Duodenal mucosa (tissue), 2 donors: Measurements from ENCODE around the gene KDSR.

Experiments
- H3K27ac ChIP-seq: one replicate; pipeline ENCODE4 v1.7.0; 2013; ENCODE audit warnings: low read depth, low read length
- H3K27me3 ChIP-seq, 2 donors: one replicate each; pipeline ENCODE4 v1.7.0; 2013; ENCODE audit warnings: low read length in 2 of 2, control low read depth in 1 of 2; ENCODE audit not compliant: insufficient read depth in 2 of 2, control insufficient read depth in 1 of 2
- H3K36me3 ChIP-seq, 2 donors: one replicate each; pipeline ENCODE4 v1.7.0; 2013; ENCODE audit warnings: low read length in 2 of 2, control low read depth in 1 of 2; ENCODE audit not compliant: insufficient read depth in 2 of 2, control insufficient read depth in 1 of 2
- H3K4me1 ChIP-seq, 2 donors: one replicate each; pipeline ENCODE4 v1.7.0; 2013; ENCODE audit warnings: low read length in 2 of 2, control low read depth in 1 of 2; ENCODE audit not compliant: insufficient read depth in 2 of 2, control insufficient read depth in 1 of 2
- H3K4me3 ChIP-seq, 2 donors: one replicate each; pipeline ENCODE4 v1.7.0; 2013; ENCODE audit warnings: low read length in 2 of 2, low read depth in 1 of 2
- H3K9ac ChIP-seq, 2 donors: one replicate each; pipeline ENCODE4 v1.7.0; 2013; ENCODE audit warnings: low read length in 2 of 2, low read depth in 1 of 2
- H3K9me3 ChIP-seq, 2 donors: one replicate each; pipeline ENCODE4 v1.7.0; 2013; ENCODE audit warnings: low read length in 2 of 2, control low read depth in 1 of 2; ENCODE audit not compliant: control insufficient read depth in 1 of 2

Gene KDSR

DNA sequence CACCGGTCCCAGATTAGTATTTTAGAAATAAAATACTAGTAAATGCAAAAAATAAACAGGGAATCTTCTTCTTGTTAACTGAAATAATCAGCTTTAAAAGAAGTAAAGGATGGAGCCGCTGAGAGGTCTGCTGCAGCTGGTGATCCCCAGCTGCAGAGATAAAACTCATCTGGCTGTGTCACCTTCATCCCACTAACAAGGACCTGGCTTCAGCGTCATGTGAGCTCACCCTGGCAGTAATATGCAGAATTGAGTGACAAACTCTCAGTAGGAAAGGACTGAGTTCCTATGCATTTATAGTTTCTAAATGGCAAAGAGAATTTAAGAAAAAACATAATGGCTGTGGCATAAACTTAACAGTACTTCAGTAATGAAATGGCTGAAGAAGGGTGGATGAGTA, 27.9 kb upstream of the KDSR start:
- Histone ChIP-seq H3K9ac (no peak overlapping the region), H3K9me3 (no peaks in the 10 kb centered on the region), H3K27me3 (no peaks in the 10 kb centered on the region), H3K27ac (no peak overlapping the region), H3K36me3 (peaks cover 24 to 71% of the 10 kb centered on the region in 2 donors), H3K4me3 (no peak overlapping the region), H3K4me1 (no peaks in the 10 kb centered on the region)

DNA sequence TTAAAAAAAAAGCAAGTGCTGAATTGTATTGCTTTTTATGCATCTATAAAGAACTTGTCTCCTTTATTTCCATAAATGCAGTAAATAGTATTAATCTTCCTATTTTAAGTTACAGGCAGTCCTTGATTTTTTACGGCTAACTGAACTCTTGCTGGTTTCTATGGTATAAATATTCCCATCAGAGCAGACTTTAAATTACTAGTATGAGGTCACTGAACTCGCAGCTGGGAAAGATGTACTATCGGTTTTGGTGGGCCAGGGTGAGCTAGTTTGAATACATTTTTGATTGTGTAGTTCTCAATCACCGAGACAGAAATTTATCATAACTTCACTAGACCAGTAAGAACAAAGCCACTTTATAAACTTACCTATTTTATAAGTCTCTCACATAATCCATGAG, 20.9 kb upstream of the KDSR start:
- Histone ChIP-seq H3K9ac (no peak overlapping the region), H3K27ac (no peak overlapping the region), H3K27me3 (no peaks in the 10 kb centered on the region), H3K4me1 (no peaks in the 10 kb centered on the region), H3K4me3 (no peak overlapping the region), H3K36me3 (peaks cover 7 to 19% of the 10 kb centered on the region in 2 donors), H3K9me3 (no peaks in the 10 kb centered on the region)

DNA sequence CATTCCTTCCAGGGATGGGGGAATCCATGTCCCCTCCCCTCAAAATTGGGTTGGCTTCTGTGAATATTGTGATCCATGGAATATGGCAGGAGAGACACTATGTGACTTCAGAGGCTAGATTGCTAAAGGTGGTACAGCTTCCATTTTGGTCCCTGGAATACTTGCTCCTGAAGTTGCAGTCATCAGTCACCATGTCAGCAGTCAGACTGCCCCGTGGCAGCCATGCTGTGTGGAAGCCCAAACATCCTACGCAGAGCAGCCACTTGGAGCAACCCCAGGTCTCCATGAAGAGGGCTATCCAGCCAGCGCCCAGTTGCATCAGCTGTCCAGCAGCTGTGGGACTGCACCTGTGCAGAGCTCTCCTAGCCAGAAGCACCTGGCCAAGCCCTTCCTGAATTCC, 15.8 kb upstream of the KDSR start:
- no peak overlapping the region for H3K4me3 ChIP-seq
- H3K9ac ChIP-seq: no peak overlapping the region
- no peak overlapping the region for H3K27ac ChIP-seq
- H3K27me3 ChIP-seq: no peaks in the 10 kb centered on the region
- H3K4me1 ChIP-seq: no peaks in the 10 kb centered on the region
- H3K36me3 ChIP-seq: no peaks in the 10 kb centered on the region
- no peaks in the 10 kb centered on the region for H3K9me3 ChIP-seq

DNA sequence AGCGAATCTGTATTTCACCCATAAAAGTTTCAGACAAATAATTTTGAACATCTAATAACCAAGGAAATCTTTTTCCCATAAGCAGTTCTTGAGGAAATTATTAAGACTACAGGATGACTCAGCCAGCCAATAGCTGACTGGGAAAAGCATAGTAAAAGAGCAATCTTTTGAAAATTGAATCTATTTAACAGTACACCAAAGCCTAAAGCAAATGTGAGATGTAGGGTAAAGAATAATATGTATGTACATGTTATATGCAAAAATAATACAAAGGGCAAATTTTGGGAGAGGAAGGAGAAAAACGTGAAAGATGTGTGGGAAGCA, 12.6 kb upstream of the KDSR start:
- Histone ChIP-seq H3K9ac (no peak overlapping the region), H3K27ac (no peak overlapping the region), H3K4me1 (no peaks in the 10 kb centered on the region), H3K9me3 (peaks cover 0 to 2% of the 10 kb centered on the region in 2 donors), H3K4me3 (no peak overlapping the region), H3K36me3 (no peaks in the 10 kb centered on the region), H3K27me3 (no peaks in the 10 kb centered on the region)

DNA sequence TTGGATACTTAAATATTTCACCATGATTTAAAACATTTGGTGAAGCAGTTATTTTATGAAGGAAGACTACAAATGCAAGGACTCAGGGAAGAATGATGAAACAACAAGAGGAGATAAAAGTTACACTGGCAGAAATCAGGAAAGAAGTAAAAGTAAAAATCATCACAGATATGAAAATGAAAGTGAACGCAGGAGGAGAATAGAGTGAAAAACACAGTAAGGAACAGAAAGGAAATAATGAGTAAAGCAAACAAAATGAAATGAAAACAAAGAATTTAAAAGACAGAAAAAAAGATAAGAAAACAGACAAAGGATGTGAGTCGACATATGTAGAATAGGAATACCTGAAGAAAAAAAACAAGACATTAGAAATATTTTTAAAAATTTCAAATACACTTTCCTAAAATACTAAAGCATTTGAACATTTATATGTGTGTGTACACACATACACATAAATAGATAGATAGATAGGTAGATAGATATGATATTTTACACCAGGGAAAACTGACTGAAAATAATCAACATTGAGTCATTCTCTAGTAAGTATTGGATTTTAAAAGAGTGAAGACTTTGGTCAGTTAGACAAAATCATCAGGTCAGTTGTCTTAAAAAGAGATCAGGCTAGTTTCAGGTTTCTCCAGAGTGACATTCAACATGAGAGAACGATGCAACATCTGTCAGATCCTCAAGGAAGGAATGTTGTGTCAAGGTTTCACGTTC, 12.1 kb upstream of the KDSR start:
- H3K4me1 ChIP-seq: no peaks in the 10 kb centered on the region
- no peak overlapping the region for H3K9ac ChIP-seq
- no peaks in the 10 kb centered on the region for H3K27me3 ChIP-seq
- no peak overlapping the region for H3K27ac ChIP-seq
- peaks cover 0 to 2% of the 10 kb centered on the region in 2 donors for H3K9me3 ChIP-seq
- H3K4me3 ChIP-seq: no peak overlapping the region
- H3K36me3 ChIP-seq: no peaks in the 10 kb centered on the region

DNA sequence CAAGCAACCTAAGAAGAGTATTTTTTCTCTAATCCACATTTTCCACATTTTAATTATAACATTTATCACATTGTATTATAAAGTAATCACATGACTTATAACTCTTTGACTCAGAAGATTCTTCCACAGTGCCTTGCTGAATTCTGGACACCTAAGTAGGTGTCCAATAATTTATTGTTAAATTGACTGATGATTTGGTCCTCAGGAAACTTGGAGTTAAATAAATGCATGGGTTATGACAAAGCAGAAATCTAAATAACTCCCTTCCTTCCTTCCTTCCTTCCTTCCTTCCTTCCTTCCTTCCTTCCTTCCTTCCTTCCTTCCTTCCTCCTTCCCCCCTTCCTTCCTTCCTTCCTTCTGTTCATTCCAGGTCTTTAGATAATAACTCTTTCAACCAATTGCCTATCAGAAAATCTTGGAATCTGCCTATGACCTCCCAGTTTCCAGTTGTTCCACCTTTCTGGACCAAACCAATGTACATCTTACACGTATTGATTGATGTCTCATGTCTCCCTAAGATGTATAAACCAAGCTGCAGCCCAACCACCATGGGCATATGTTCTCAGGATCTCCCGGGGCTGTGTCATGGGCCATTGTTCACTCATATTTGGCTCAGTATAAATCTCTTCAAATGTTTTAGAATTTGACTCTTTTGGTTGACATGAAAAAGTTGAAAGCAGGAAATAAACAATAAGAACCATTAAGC, 10.4 kb upstream of the KDSR start:
- no peaks in the 10 kb centered on the region for H3K4me1 ChIP-seq
- H3K4me3 ChIP-seq: no peak overlapping the region
- peaks cover 0 to 2% of the 10 kb centered on the region in 2 donors for H3K9me3 ChIP-seq
- no peaks in the 10 kb centered on the region for H3K27me3 ChIP-seq
- no peak overlapping the region for H3K27ac ChIP-seq
- H3K36me3 ChIP-seq: no peaks in the 10 kb centered on the region
- no peak overlapping the region for H3K9ac ChIP-seq

DNA sequence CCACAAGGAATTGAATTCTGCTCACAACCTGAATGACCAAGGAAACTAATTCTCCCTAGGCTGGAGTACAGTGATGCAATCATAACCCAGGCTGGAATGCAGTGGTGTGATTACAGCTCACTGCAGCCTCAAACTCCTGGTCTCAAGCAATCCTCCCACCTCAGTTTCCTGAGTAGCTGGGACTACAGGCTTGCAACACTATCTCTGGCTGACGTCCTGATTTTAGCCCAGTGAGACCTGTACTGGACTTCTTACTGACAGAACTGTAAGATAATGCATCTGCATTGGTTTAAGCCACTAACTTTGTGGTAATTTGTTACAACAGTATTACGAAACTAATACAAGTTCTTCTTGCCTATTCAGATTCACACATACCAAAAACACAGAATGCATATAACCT, 9.5 kb upstream of the KDSR start:
- H3K9me3 ChIP-seq: peaks cover 0 to 2% of the 10 kb centered on the region in 2 donors
- H3K27ac ChIP-seq: no peak overlapping the region
- H3K4me1 ChIP-seq: no peaks in the 10 kb centered on the region
- no peaks in the 10 kb centered on the region for H3K36me3 ChIP-seq
- no peak overlapping the region for H3K9ac ChIP-seq
- H3K4me3 ChIP-seq: no peak overlapping the region
- no peaks in the 10 kb centered on the region for H3K27me3 ChIP-seq

DNA sequence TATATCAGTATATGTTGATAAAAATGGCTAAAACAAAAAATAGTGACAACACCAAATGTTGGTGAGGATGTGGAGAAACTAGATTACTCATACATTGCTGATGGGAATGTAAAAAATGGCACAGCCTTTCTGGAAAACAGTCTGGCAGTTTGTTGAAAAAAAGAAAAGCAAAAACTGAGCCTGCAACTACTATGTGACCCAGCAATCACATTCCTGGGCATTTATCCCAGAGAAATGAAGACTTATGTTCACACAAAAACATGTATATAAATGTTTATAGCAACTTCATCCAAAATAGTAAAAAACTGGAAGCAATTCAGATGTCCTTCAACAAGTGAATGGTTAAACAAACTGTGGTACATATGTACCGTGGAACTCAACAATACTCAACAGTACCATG, 7.5 kb upstream of the KDSR start:
- H3K27ac ChIP-seq: no peak overlapping the region
- no peak overlapping the region for H3K9ac ChIP-seq
- no peaks in the 10 kb centered on the region for H3K36me3 ChIP-seq
- H3K4me1 ChIP-seq: no peaks in the 10 kb centered on the region
- H3K4me3 ChIP-seq: no peak overlapping the region
- H3K9me3 ChIP-seq: peaks cover 0 to 2% of the 10 kb centered on the region in 2 donors
- H3K27me3 ChIP-seq: no peaks in the 10 kb centered on the region

DNA sequence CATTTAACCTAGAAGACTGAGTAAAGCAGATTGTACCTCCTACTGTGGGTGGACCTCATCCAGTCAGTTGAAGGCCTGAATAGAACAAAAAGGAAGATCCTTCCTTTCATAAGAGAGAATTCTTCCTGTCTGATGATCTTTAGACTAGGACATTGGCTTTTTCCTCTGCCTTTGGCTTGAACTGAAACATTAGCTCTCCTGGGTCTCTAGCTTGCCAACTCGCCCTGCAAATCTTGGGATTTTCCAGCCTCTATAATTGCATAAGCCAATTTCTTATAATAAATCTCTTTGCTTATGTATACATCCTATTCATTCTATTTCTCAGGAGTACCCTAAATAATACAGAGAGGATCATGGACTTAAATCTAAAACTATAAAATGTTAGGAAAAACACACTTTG, 6.2 kb upstream of the KDSR start:
- Histone ChIP-seq H3K4me1 (no peaks in the 10 kb centered on the region), H3K4me3 (no peak overlapping the region), H3K9ac (no peak overlapping the region), H3K9me3 (peaks cover 0 to 2% of the 10 kb centered on the region in 2 donors), H3K27ac (no peak overlapping the region), H3K27me3 (no peaks in the 10 kb centered on the region), H3K36me3 (no peaks in the 10 kb centered on the region)

DNA sequence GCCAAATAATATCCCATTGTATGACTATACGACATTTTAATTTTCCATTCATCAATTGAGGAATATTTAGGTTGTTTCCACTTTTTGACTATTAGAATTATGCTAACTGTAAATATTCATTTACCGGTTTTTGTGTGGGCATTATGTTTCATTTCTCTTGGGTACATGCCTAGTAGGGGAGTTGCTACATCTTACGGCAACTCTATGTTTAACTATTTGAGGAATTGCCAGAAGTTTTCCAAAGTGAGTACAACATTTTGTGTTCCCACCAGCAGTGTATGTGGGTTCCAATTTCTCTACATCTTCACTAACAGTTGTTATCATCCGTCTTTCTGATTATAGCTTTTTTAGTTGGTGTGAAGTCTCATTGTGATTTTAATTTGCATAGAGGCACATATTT, 1.6 kb upstream of the KDSR start:
- H3K4me3 ChIP-seq: no peak overlapping the region
- no peak overlapping the region for H3K9ac ChIP-seq
- no peaks in the 10 kb centered on the region for H3K27me3 ChIP-seq
- no peaks in the 10 kb centered on the region for H3K36me3 ChIP-seq
- H3K27ac ChIP-seq: no peak overlapping the region
- H3K9me3 ChIP-seq: no peaks in the 10 kb centered on the region
- H3K4me1 ChIP-seq: peaks cover 8 to 12% of the 10 kb centered on the region in 2 donors
